Measurements from ENCODE around the gene NKX1-1.

GRCh38 chr4:1451106-1451751 lies 45.0 kb upstream of the NKX1-1 start:
- TF ChIP-seq CTCF (IDR thresholded peaks at IDR 0.05; ENCODE audit: low read depth, low read length) (no peak), EZH2phosphoT487 (IDR thresholded peaks at IDR 0.05; ENCODE audit: low read depth) (no peak)
